Smooth muscle cell (in vitro differentiated cells): ENCODE results near the gene MYL12A. TPM values are rescaled to one million over a fixed set of nuclear protein-coding genes. Genes with fewer than 3 reads are reported as not detected.

Source experiments
- DNase-seq: peaks from one replicate; lab custom pipeline; 2025; ENCODE audit not compliant: unreplicated experiment; lab: John Stamatoyannopoulos, UW
- H2AFZ ChIP-seq: fragments of 200-600 bp; sonication (generic); 2 replicates; pipeline ENCODE4 v1.6.0; 2016; ENCODE audit warnings: antibody characterized with exemption, low read depth, mild to moderate bottlenecking
- H3F3A ChIP-seq: fragments of 200-600 bp; sonication (generic); 2 replicates; pipeline ENCODE4 v1.6.0; 2017; ENCODE audit warnings: antibody characterized with exemption, low read depth
- H3K27ac ChIP-seq: fragments of 200-600 bp; sonication (generic); 2 replicates; pipeline ENCODE4 v1.5.1; 2016; ENCODE audit warnings: low read depth, mild to moderate bottlenecking
- H3K27me3 ChIP-seq: fragments of 200-600 bp; sonication (generic); 2 replicates; pipeline ENCODE4 v1.6.1; 2016; ENCODE audit warnings: low read depth, mild to moderate bottlenecking
- H3K36me3 ChIP-seq: fragments of 200-600 bp; sonication (generic); 2 replicates; pipeline ENCODE4 v1.5.1; 2016; ENCODE audit warnings: low read depth
- H3K4me1 ChIP-seq: fragments of 200-600 bp; sonication (generic); 2 replicates; pipeline ENCODE4 v1.5.1; 2016; ENCODE audit warnings: low read depth
- H3K4me2 ChIP-seq: fragments of 200-600 bp; sonication (generic); 2 replicates; pipeline ENCODE4 v1.6.0; 2016; ENCODE audit warnings: mild to moderate bottlenecking
- H3K4me3 ChIP-seq: fragments of 200-600 bp; sonication (generic); 2 replicates; pipeline ENCODE4 v1.5.1; 2016; ENCODE audit warnings: mild to moderate bottlenecking
- H3K79me2 ChIP-seq: fragments of 200-600 bp; sonication (generic); 2 replicates; pipeline ENCODE4 v1.6.0; 2016; ENCODE audit warnings: low read depth, mild to moderate bottlenecking
- H3K9ac ChIP-seq: fragments of 200-600 bp; sonication (generic); 2 replicates; pipeline ENCODE4 v1.6.0; 2016; ENCODE audit warnings: low read depth
- H3K9me3 ChIP-seq: fragments of 200-600 bp; sonication (generic); replicated peaks from 2 replicates; pipeline ENCODE4 v1.5.1; 2016; ENCODE audit warnings: low read depth
- H4K20me1 ChIP-seq: fragments of 200-600 bp; sonication (generic); 2 replicates; pipeline ENCODE4 v1.6.0; 2016; ENCODE audit warnings: low read depth
- CTCF ChIP-seq: fragments of 200-600 bp; sonication (generic); IDR thresholded peaks from 2 replicates; pipeline ENCODE4 v1.5.1; 2017; ENCODE audit warnings: borderline replicate concordance, mild to moderate bottlenecking, antibody characterized with exemption; ENCODE audit not compliant: insufficient read depth, poor library complexity, severe bottlenecking
- WGBS: methylation state at CpG from one replicate; pipeline ENCODE4 v1.1.7; 2016; ENCODE audit warnings: low lambda C conversion rate; 5-methylcytosine and 5-hydroxymethylcytosine counted together
- polyA plus RNA-seq: library from polyadenylated mRNA; unstranded; fragments of >200 nt; fragmentation: Nextera tagmentation; extraction: Ambion mirVana; gene quantifications from 2 replicates; pipeline ENCODE4 v1.2.1, GENCODE V29; 2016
- total RNA-seq: library from RNA; depleted of rRNA; stranded (reverse); fragments of >200 nt; gene quantifications from 2 replicates; pipeline ENCODE4 v1.2.3, GENCODE V29; 2014

Gene MYL12A
- total and polyA plus RNA-seq, 2 experiments from 2014 or later = 777 to 953 TPM

GRCh38 chr18:3283908-3284307, 36.3 kb downstream of the MYL12A start:
- Histone ChIP-seq H3K9ac (no peak overlapping the region), H3K9me3 (no peaks in the 10 kb centered on the region), H4K20me1 (no peaks in the 10 kb centered on the region), H3K4me2 (no peak overlapping the region), H3K27me3 (no peaks in the 10 kb centered on the region), H3K4me3 (no peak overlapping the region), H3K36me3 (no peaks in the 10 kb centered on the region), H3K27ac (peak overlapping the region; percentile 88), H2AFZ (peak overlapping the region; percentile 23), H3F3A (peaks cover 12% of the 10 kb centered on the region), H3K4me1 (peaks cover 15% of the 10 kb centered on the region), H3K79me2 (no peaks in the 10 kb centered on the region)
- no peak for TF ChIP-seq CTCF
- WGBS = 65% methylated on average over 7 of the region's 7 CpGs
- DNase-seq = no peak

- WGBS = 89% methylated on average over 9 of the region's 9 CpGs
These were observed 36.9 kb downstream of the MYL12A start for GRCh38 chr18:3284501-3284900.

GRCh38 chr18:3286159-3286558, 38.6 kb downstream of the MYL12A start:
- no peak overlapping the region for H3K27ac ChIP-seq
- no peak overlapping the region for H3K4me2 ChIP-seq
- H3K79me2 ChIP-seq = no peaks in the 10 kb centered on the region
- no peaks in the 10 kb centered on the region for H3K36me3 ChIP-seq
- TF ChIP-seq CTCF = no peak
- H4K20me1 ChIP-seq = no peaks in the 10 kb centered on the region
- DNase-seq = no peak
- H3K27me3 ChIP-seq = no peaks in the 10 kb centered on the region
- H3F3A ChIP-seq = peaks cover 7% of the 10 kb centered on the region
- H3K9ac ChIP-seq = no peak overlapping the region
- 88% methylated on average over 6 of the region's 7 CpGs for WGBS
- H3K4me1 ChIP-seq = peaks cover 15% of the 10 kb centered on the region
- no peak overlapping the region for H2AFZ ChIP-seq
- H3K9me3 ChIP-seq = no peaks in the 10 kb centered on the region
- H3K4me3 ChIP-seq = no peak overlapping the region

More at GRCh38 chr18:3284501-3284900, 36.9 kb downstream of the MYL12A start:
- H4K20me1 ChIP-seq = no peaks in the 10 kb centered on the region
- H3K27me3 ChIP-seq = no peaks in the 10 kb centered on the region
- no peak overlapping the region for H2AFZ ChIP-seq
- peaks cover 8% of the 10 kb centered on the region for H3F3A ChIP-seq
- no peak for DNase-seq
- no peaks in the 10 kb centered on the region for H3K79me2 ChIP-seq
- H3K36me3 ChIP-seq = no peaks in the 10 kb centered on the region
- H3K4me3 ChIP-seq = no peak overlapping the region
- peaks cover 15% of the 10 kb centered on the region for H3K4me1 ChIP-seq
- H3K9me3 ChIP-seq = no peaks in the 10 kb centered on the region
- no peak overlapping the region for H3K4me2 ChIP-seq
- no peak overlapping the region for H3K9ac ChIP-seq
- no peak overlapping the region for H3K27ac ChIP-seq
- TF ChIP-seq CTCF = no peak

GRCh38 chr18:3293196-3293951, 45.8 kb downstream of the MYL12A start:
- H3K4me3 ChIP-seq = no peak overlapping the region
- no peak for TF ChIP-seq CTCF
- no peak overlapping the region for H2AFZ ChIP-seq
- 82% methylated on average over 2 of the region's 2 CpGs for WGBS
- H3K4me2 ChIP-seq = no peak overlapping the region
- H3K27ac ChIP-seq = no peak overlapping the region
- H3K9ac ChIP-seq = no peak overlapping the region
- DNase-seq = no peak
- no peaks in the 10 kb centered on the region for H3F3A ChIP-seq
- H3K4me1 ChIP-seq = peaks cover 5% of the 10 kb centered on the region
- H3K27me3 ChIP-seq = no peaks in the 10 kb centered on the region
- no peaks in the 10 kb centered on the region for H3K79me2 ChIP-seq
- no peaks in the 10 kb centered on the region for H3K9me3 ChIP-seq
- peaks cover 4% of the 10 kb centered on the region for H3K36me3 ChIP-seq
- H4K20me1 ChIP-seq = no peaks in the 10 kb centered on the region
